ENCODE results near the gene AQP4.
A peak's percentile ranks its signal among the peaks of the same experiment; 100 is the strongest.

Gene AQP4

DNA sequence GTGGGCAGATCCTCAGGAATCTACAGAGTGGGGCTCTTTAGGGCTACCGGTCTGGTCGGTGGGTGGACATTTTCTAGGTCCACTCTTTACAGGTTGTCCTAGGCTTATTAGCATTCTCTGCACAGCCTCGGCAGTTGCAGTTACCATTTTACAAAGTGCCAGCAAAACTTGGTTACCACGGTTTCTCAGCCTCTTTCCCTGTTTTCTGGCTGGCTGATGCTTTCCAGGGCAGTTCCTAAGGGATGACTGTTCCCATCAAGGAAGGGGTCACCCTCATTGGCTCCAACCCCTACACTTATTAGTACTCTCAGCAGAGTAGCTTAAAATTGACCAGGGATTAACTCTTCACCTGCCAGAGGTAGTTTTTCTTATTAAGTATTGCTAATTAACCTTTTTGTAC is 2.0 kb upstream of the AQP4 start:
- no peak overlapping the region for H2AFZ ChIP-seq (ENCODE audit: low read depth, low read length)
- no peaks in the 10 kb centered on the region for H3K36me3 ChIP-seq (ENCODE audit: insufficient read depth, low read length)
- H3K27me3 ChIP-seq (ENCODE audit: insufficient read depth, low read length) = peaks cover 3% of the 10 kb centered on the region
- peaks cover 22% of the 10 kb centered on the region for H3K4me1 ChIP-seq (ENCODE audit: insufficient read depth, low read length)
- no peaks in the 10 kb centered on the region for H3K9me3 ChIP-seq (ENCODE audit: low read length)
- H3K4me3 ChIP-seq (ENCODE audit: low read length) = no peak overlapping the region

DNA sequence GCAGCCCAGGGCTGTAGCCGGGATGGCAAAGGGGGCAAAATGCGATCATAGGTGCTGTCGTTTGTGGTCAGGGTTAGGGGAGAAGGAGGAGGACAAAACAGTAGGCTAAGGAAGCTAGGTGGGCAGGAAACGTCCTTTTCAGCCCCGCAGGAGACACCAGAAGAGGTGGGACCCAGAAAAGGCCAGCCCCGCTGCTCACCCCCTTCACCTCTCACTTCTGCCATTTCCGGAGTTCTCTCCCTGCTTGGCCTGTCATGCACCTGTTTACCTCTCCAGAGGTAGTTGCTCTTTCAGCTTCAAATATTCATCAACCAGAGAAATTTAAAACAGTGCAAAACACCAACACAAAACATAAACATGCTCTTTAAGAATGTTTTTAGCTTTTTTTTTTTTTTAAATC is 849 bp downstream of the AQP4 start:
- Histone ChIP-seq H3K36me3 (ENCODE audit: insufficient read depth, low read length) (no peaks in the 10 kb centered on the region), H3K27me3 (ENCODE audit: insufficient read depth, low read length) (peaks cover 3% of the 10 kb centered on the region), H3K4me3 (ENCODE audit: low read length) (no peak overlapping the region)

DNA sequence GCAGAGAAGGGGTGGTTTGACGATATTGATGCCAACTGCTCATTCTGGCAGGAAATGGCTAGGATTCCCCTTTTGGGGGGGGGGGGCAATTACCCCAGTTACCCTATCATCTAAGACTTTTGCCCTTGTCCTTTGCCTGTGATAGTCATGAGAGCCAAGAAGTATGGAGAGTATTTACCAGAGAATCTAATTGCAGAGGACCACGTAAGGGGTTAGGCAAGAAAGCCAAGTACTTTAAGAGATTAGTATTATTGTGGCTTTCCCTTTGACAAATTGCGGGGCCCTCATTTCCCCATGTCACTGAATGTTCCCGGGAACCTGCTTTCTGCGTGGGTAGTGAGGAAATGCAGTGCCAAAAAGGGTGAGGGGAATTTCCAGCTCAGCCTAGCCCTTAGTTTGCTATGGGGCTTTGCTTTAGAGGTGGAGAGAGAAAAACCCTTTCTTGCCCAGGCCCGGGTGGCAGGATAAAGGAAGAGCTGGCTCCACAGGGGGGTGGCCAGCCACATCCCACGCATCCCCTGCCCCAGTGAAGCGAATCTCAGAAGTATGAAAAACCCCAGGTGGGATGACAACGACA is 1.5 kb downstream of the AQP4 start:
- Histone ChIP-seq H3K4me3 (ENCODE audit: low read length) (no peak overlapping the region), H3K9me3 (ENCODE audit: low read length) (no peaks in the 10 kb centered on the region), H3K4me1 (ENCODE audit: insufficient read depth, low read length) (peaks cover 22% of the 10 kb centered on the region), H2AFZ (ENCODE audit: low read depth, low read length) (no peak overlapping the region), H3K36me3 (ENCODE audit: insufficient read depth, low read length) (no peaks in the 10 kb centered on the region), H3K27me3 (ENCODE audit: insufficient read depth, low read length) (peaks cover 3% of the 10 kb centered on the region)

More for the DNA sequence above, 849 bp downstream of the AQP4 start:
- Histone ChIP-seq H3K9me3 (ENCODE audit: low read length) (no peaks in the 10 kb centered on the region), H2AFZ (ENCODE audit: low read depth, low read length) (no peak overlapping the region), H3K4me1 (ENCODE audit: insufficient read depth, low read length) (peaks cover 22% of the 10 kb centered on the region)

DNA sequence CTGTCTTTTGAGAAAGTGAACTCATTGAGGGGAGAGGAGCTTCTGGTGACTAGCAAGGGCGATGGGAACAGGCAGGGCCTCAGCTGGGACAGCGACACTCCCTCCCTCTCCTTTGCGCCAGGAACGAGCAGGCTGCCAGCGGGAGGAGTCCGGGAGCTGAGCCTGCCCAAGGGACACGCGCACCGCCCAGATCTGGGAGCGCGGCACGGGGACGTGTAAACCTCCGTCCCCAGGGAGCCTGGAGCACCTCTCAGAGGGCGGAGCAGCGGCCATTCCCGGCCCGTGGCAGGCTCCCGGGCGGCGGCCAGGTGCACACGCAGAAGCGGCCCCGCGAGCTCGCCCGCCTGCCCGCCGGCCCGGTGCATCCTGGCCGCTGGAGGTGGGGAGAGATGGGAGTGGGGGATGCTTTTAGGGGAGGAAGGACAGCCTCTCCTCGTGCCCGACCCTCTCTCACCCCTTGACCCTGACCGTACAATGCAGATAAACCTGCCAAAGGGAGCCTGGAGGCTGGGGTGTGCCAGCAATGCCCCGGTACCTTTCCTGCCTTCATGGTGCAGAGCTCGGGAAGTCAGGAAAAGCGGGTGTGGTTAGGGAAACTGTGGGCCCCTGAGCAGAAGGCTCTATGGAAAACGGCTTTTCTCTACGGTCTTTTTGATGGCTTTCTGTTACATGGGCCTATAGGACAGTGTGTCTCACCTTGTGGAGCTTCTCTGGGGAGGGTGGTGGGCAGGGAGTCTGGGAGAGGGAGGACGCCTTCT is 2.2 kb downstream of the AQP4 start:
- no peak overlapping the region for H2AFZ ChIP-seq (ENCODE audit: low read depth, low read length)
- H3K9me3 ChIP-seq (ENCODE audit: low read length) = no peaks in the 10 kb centered on the region
- peak overlapping the region; percentile 27 for H3K4me3 ChIP-seq (ENCODE audit: low read length)
- H3K36me3 ChIP-seq (ENCODE audit: insufficient read depth, low read length) = no peaks in the 10 kb centered on the region
- peaks cover 3% of the 10 kb centered on the region for H3K27me3 ChIP-seq (ENCODE audit: insufficient read depth, low read length)
- peaks cover 22% of the 10 kb centered on the region for H3K4me1 ChIP-seq (ENCODE audit: insufficient read depth, low read length)

DNA sequence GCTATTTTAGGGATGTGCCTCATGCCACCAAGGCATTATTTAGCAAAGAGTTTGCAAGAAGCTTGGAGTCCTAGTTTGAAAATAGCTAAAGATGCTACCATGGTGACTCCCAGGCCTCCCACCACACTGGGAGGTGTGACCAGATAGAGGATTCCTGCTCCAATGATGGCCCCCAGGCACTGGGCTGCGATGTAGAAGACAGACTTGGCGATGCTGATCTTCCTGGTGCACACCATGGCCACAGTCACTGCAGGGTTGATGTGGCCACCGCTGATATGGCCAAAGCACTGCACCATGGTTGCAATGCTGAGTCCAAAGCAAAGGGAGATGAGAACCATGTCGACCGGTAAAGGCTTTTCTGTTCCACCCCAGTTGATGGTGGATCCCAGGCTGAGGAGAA is 3.4 kb downstream of the AQP4 start:
- no peaks in the 10 kb centered on the region for H3K9me3 ChIP-seq (ENCODE audit: low read length)
- H3K4me1 ChIP-seq (ENCODE audit: insufficient read depth, low read length) = peaks cover 15% of the 10 kb centered on the region
- H3K27me3 ChIP-seq (ENCODE audit: insufficient read depth, low read length) = peaks cover 3% of the 10 kb centered on the region
- H3K4me3 ChIP-seq (ENCODE audit: low read length) = no peak overlapping the region
- no peak overlapping the region for H2AFZ ChIP-seq (ENCODE audit: low read depth, low read length)
- H3K36me3 ChIP-seq (ENCODE audit: insufficient read depth, low read length) = no peaks in the 10 kb centered on the region

DNA sequence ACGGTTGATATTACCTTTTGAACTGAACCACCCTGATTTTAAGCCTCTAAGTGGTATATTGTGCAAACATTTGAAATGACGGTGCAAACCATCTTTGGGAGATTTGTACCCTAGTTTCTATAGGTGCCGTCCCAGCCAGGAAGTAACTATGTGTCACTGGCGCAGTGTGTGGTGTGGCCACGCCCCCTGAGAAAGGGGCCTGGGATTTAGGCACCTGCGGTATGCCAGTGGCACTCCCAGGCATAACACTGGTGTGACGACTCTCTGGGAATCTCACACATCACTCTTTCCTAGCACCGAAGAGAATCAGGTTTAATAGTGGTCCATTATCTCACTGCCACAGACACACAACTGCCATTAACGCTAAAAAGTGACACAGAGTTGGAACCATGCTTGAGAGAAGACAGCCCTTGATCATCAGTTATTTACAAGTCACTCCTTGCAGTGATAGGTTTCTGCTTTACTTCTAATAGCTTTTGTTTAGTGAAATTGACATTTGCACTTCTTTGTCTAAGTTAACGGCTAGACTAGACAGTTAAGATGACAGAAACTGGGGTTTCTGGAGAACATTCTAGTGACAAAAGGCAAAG is 11.1 kb downstream of the AQP4 start:
- H2AFZ ChIP-seq (ENCODE audit: low read depth, low read length) = no peak overlapping the region
- H3K4me3 ChIP-seq (ENCODE audit: low read length) = no peak overlapping the region
- H3K27me3 ChIP-seq (ENCODE audit: insufficient read depth, low read length) = no peaks in the 10 kb centered on the region
- no peaks in the 10 kb centered on the region for H3K36me3 ChIP-seq (ENCODE audit: insufficient read depth, low read length)
- H3K4me1 ChIP-seq (ENCODE audit: insufficient read depth, low read length) = no peaks in the 10 kb centered on the region
- H3K9me3 ChIP-seq (ENCODE audit: low read length) = no peaks in the 10 kb centered on the region

DNA sequence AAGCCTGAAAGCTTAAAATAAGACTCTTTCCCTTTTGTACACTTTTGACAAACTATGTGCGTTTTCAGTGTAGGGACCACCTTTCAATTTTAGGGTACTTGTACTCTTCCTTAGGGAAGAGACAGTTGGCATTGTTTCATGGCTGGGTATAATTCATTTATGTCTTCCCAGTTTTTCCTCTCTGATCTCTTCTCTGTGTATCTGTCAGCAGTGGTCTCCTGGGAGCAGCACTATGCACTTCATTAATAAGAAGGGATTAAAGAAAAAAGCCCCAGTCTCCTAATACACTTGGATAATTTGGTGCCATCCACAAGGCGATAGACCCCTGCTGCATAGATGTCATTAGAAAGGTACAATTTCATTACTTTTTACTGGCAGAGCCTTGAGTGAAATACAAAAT is 12.1 kb downstream of the AQP4 start:
- no peaks in the 10 kb centered on the region for H3K36me3 ChIP-seq (ENCODE audit: insufficient read depth, low read length)
- H2AFZ ChIP-seq (ENCODE audit: low read depth, low read length) = no peak overlapping the region
- no peak overlapping the region for H3K4me3 ChIP-seq (ENCODE audit: low read length)
- H3K27me3 ChIP-seq (ENCODE audit: insufficient read depth, low read length) = no peaks in the 10 kb centered on the region
- no peaks in the 10 kb centered on the region for H3K4me1 ChIP-seq (ENCODE audit: insufficient read depth, low read length)
- H3K9me3 ChIP-seq (ENCODE audit: low read length) = no peaks in the 10 kb centered on the region

DNA sequence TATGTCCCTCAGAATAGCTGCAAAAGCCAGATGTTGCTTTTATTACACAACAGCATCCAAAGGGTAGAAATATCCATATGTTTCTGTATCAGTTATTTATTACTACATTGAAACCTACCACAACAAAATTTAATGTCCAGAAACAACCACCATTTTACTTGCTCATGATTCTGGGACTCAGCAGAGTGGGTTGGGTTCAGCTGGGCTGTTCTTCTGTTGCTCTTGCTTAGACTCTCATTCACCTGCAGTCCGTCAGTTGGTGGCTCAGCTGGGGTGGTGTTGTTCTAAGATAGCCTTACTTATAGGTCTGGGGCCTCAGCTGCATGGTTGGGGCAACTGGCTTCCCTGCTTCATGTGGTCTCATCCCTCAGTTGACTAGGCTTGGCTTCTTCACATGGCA is 21.7 kb downstream of the AQP4 start:
- Histone ChIP-seq H3K4me1 (ENCODE audit: insufficient read depth, low read length) (peaks cover 6% of the 10 kb centered on the region), H3K36me3 (ENCODE audit: insufficient read depth, low read length) (no peaks in the 10 kb centered on the region), H3K27me3 (ENCODE audit: insufficient read depth, low read length) (no peaks in the 10 kb centered on the region), H3K9me3 (ENCODE audit: low read length) (no peaks in the 10 kb centered on the region), H3K4me3 (ENCODE audit: low read length) (no peak overlapping the region), H2AFZ (ENCODE audit: low read depth, low read length) (no peak overlapping the region)

DNA sequence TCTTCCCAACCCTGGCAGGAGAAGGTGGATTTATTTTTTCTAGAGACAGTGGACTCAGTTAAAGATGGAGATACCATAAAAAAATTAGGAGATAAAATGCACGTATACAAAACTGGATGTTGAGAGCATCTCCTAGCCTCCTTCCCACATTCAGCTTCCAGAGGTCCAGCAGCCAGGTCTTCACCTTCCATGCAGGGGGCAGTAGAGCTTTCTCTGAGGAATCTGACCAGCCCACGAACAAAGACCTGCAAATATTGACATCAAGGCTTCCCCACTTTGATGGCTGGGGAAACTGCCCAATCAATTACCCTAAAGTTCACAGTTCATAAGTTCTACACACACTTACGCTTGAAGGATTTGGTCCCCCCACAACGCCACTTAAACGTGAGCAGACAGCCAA is 24.5 kb downstream of the AQP4 start:
- peaks cover 6% of the 10 kb centered on the region for H3K4me1 ChIP-seq (ENCODE audit: insufficient read depth, low read length)

DNA sequence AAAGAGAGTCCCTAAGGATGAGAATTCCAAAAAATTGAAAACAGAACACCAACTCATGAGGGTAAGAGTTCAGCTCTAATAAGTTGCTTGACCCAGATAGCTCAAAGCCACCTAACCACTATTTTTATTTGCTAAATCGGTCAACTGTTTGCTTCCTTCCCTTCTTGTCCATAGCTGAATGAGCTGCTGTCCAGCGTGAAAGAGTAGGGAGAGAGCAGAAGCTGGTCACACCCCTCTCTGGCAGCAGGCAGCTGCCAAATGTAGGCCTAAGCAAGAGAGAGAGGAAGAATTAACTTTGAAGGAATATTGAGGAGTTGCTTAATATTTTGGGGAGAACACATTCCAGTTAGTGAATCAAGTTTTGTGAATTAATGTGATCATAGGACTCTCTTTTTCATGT is 25.9 kb downstream of the AQP4 start:
- Histone ChIP-seq H2AFZ (ENCODE audit: low read depth, low read length) (no peak overlapping the region), H3K4me3 (ENCODE audit: low read length) (no peak overlapping the region), H3K9me3 (ENCODE audit: low read length) (no peaks in the 10 kb centered on the region), H3K36me3 (ENCODE audit: insufficient read depth, low read length) (no peaks in the 10 kb centered on the region), H3K4me1 (ENCODE audit: insufficient read depth, low read length) (no peaks in the 10 kb centered on the region), H3K27me3 (ENCODE audit: insufficient read depth, low read length) (no peaks in the 10 kb centered on the region)

More for the DNA sequence above, 24.5 kb downstream of the AQP4 start:
- Histone ChIP-seq H2AFZ (ENCODE audit: low read depth, low read length) (no peak overlapping the region), H3K9me3 (ENCODE audit: low read length) (no peaks in the 10 kb centered on the region), H3K36me3 (ENCODE audit: insufficient read depth, low read length) (no peaks in the 10 kb centered on the region), H3K4me3 (ENCODE audit: low read length) (no peak overlapping the region), H3K27me3 (ENCODE audit: insufficient read depth, low read length) (no peaks in the 10 kb centered on the region)

DNA sequence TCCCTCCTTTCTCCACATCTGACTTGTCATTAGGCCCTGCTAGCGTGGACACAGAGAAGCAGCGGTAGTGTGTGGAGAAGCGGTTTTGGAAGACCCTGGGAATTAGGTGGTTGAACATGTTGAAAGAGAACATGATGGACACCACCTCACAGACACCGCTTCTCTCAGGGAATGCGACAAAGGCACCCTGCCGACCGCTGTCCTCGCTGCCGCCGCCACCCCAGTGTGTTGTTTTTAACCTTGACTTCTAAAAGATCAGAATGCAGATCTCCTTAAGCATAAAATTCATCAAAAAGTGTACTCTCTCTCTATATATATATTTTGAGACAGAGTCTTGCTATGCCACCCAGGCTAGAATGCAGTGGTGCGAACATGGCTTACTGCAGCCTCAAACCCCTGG is 33.2 kb downstream of the AQP4 start:
- no peak overlapping the region for H3K4me3 ChIP-seq (ENCODE audit: low read length)
- no peak overlapping the region for H2AFZ ChIP-seq (ENCODE audit: low read depth, low read length)
- H3K27me3 ChIP-seq (ENCODE audit: insufficient read depth, low read length) = no peaks in the 10 kb centered on the region
- peaks cover 3% of the 10 kb centered on the region for H3K9me3 ChIP-seq (ENCODE audit: low read length)
- H3K4me1 ChIP-seq (ENCODE audit: insufficient read depth, low read length) = no peaks in the 10 kb centered on the region
- no peaks in the 10 kb centered on the region for H3K36me3 ChIP-seq (ENCODE audit: insufficient read depth, low read length)

DNA sequence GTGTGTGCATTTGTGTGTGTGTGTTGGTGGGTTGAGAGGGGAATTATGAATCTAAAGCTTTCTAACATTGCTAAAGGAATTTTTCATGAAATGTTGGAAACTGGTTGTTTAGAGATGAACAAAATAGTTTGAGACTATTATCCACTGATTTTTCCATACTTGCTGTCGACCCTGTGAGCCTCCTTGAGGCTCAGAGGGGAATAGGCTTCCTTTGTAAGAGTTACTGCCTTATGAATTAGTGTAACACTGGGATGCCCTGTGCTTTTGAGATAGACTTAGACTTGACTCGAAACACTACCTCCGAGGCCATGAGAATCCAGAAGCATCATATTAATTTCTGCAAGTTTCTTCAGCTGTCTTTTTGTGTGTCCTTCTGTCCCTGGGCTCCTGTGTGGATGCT is 37.9 kb downstream of the AQP4 start:
- Histone ChIP-seq H2AFZ (ENCODE audit: low read depth, low read length) (no peak overlapping the region), H3K4me3 (ENCODE audit: low read length) (no peak overlapping the region), H3K4me1 (ENCODE audit: insufficient read depth, low read length) (peaks cover 4% of the 10 kb centered on the region), H3K9me3 (ENCODE audit: low read length) (peaks cover 3% of the 10 kb centered on the region), H3K36me3 (ENCODE audit: insufficient read depth, low read length) (no peaks in the 10 kb centered on the region), H3K27me3 (ENCODE audit: insufficient read depth, low read length) (no peaks in the 10 kb centered on the region)

DNA sequence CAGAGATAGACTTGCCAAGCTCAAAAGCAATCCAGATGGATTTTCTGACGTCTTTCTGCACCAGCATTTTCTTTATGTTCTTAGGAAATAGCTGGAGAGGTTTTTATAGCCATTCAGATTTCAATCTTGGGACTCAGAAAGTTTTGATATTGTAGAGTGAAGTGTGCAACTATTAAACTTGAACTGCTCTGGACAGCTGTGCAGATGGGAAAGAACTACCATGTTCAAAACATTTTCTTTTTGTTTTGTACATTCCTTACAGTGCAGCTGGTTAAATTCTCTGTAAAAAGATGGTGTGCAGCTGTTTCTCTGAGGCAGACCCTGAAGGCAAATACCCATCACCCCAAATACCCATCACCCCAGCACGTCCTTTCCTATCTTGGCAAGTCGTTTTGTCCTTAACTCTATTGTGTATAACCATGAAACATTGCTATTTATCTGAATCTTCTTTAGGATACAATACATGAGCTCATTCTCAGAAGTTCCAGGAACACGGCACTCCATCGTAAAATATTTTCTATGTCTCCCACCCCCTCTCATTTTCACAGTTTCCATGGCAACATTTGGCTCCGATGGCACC is 38.8 kb downstream of the AQP4 start:
- Histone ChIP-seq H3K4me1 (ENCODE audit: insufficient read depth, low read length) (peaks cover 4% of the 10 kb centered on the region), H3K4me3 (ENCODE audit: low read length) (no peak overlapping the region), H3K36me3 (ENCODE audit: insufficient read depth, low read length) (no peaks in the 10 kb centered on the region), H3K27me3 (ENCODE audit: insufficient read depth, low read length) (no peaks in the 10 kb centered on the region), H3K9me3 (ENCODE audit: low read length) (peaks cover 3% of the 10 kb centered on the region), H2AFZ (ENCODE audit: low read depth, low read length) (no peak overlapping the region)

All from neuron (in vitro differentiated cells).